Anterior cingulate cortex (tissue), 58 donors: ENCODE results near the gene UBL4A.
A peak's percentile ranks its signal among the peaks of the same experiment; 100 is the strongest.

Experiments used
- DNase-seq, 58 donors: peaks; one replicate each; lab custom pipeline; 2025; lab: John Stamatoyannopoulos, UW

The UBL4A gene

DNA sequence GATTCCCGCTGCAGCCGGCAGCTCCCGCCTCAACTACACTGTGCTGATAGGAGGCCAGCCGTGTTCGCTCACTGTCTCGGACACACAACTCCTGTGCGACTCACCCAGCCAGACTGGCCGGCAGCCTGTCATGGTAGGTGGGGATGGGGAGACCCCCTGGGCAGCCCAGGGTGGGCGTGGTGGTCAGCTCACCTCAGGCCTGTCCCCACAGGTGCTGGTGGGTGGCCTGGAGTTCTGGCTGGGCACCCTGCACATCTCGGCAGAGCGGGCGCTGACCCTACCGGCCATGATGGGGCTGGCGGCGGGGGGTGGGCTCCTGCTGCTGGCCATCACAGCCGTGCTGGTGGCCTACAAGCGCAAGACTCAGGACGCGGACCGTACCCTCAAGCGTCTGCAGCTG lies 18.9 kb downstream of the UBL4A start:
- no peak for DNase-seq

DNA sequence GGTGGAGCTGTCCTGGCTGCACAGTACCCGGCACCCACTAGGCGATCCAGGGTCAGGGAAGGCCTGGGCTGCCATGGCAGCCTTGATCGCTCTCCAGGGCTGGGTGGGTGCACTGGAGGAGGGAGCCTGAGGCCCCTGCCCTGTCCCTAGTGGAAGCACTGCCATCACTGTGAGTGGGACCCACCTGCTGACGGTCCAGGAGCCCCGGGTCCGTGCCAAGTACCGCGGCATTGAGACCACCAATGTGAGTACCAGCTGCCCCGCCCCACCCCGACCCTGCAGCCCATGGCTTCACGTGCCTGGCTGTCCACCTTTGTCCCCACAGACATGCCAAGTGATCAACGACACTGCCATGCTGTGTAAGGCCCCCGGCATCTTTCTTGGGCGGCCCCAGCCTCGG lies 19.5 kb downstream of the UBL4A start:
- DNase-seq, result no peak

DNA sequence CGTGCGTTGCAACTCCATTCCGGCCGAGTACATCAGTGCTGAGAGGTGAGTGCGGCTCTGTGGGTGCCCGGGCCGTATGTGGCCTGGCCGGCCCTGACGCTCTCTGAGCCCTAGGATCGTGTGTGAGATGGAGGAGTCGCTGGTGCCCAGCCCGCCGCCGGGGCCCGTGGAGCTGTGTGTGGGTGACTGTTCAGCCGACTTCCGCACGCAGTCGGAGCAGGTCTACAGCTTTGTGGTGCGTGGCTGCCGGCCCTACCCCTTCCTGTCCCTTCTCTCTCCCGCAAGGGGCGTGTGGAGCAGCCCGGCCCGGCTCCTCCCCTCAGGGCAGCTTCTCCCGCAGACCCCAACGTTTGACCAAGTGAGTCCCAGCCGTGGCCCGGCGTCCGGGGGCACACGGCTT lies 20.4 kb downstream of the UBL4A start:
- no peak for DNase-seq

DNA sequence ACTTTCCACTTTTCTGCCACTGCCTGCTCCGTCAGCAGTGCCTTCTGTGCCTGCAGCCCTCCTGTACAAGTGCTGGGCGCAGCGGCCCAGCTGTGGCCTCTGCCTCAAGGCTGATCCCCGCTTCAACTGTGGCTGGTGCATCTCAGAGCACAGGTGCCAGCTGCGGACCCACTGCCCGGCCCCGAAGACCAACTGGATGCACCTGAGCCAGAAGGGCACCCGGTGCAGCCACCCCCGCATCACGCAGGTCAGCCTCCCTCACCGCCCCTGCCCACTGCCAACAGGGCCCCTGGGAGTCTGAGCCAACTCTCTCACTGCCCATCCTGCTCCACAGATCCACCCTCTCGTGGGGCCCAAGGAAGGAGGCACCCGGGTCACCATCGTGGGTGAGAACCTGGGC lies 20.8 kb downstream of the UBL4A start:
- DNase-seq, result no peak

DNA sequence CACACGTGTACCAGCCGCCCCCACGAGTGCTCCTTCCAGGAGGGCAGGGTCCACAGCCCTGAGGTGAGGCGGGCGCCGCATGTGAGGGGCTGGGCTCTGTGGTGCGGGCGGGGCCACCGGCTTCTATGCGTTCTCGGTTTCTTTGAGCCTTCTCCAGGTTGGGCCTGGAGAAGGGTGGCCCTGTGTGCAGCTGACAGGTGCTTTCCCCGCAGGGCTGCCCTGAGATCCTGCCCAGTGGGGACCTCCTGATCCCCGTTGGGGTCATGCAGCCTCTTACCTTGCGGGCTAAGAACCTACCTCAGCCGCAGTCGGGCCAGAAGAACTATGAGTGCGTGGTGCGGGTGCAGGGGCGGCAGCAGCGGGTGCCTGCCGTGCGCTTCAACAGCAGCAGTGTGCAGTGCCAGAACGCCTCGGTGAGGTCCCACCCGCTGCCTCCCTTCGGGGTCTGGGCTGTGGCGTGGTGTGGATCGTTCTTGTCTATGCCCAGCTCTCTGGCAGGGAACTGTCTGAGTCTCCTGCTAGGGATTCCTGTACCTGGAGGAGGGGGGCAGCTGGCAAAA lies 21.5 kb downstream of the UBL4A start:
- no peak for DNase-seq

DNA sequence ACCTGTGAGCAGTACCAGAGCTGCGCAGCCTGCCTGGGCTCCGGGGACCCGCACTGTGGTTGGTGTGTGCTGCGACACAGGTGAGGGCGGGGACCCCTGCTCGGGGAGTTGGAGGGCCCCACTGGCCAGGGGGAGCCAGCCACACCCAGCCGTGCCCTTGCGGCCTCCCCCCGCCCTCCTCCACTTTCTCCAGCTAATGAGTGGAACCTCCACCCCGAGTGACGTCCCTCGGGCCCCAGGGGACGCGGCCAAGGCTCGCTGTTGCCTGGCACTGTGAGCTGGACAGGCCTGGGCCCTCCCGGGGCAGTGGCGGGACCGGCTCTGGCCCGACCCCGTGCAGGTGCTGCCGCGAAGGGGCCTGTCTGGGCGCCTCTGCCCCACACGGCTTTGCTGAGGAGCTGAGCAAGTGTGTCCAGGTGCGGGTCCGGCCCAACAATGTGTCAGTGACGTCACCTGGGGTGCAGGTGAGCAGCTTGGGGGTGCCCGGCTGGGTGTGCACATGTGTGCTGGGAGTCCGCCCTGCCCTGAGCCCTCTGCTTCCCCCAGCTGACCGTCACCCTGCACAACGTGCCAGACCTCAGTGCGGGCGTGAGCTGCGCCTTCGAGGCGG lies 22.7 kb downstream of the UBL4A start:
- DNase-seq, result no peak

DNA sequence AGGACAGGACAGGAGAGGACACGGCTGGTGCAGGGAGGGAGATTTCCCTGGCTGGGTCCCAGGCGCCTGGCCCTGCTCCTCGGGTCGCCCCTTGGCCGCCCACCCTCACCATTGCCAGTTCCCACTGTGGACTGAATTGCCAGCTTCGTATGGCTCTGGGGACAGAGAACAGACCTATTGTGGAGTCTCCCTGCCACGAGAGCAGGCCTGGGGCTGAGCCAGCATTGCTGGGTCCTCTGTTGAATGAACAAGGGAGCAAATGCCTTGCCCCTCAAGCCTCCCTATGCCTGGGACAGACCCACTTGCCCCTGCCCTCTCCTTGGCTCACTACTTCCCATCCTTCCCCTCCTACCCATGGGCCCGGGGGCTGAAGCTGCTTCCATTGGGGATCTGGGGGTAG lies 24.0 kb downstream of the UBL4A start:
- DNase-seq, result peak in 23 of 58 donors; percentile 3 to 44 (median 12)

DNA sequence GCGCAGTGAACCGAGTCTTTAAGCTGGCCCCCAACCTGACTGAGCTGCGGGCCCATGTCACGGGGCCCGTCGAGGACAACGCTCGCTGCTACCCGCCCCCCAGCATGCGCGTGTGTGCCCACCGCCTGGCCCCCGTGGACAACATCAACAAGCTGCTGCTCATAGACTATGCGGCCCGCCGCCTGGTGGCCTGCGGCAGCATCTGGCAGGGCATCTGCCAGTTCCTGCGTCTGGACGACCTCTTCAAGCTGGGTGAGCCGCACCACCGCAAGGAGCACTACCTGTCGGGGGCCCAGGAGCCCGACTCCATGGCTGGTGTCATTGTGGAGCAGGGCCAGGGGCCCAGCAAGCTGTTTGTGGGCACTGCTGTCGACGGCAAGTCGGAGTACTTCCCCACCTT lies 26.1 kb downstream of the UBL4A start:
- DNase-seq, result peak in 1 of 58 donors; percentile 16

DNA sequence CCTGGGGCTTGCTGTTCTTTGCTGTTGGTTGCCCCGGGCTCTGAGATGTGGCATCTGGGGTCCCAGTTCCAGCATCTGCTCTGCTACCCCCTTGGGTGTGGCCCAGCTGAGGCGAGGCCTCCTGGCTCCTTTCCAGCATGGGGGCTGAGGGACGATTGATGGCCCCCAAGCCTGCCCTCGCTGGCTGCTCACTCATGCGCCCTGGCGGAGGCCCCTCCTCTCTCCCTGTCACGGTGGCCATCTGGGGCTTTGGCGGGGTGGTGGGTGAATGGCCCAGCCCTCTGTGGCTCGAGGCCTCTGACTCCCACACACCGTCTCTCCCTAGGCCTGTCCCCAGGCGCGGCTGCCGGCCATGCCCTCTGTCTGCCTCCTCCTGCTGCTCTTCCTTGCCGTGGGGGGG lies 26.6 kb downstream of the UBL4A start:
- DNase-seq, result no peak

DNA sequence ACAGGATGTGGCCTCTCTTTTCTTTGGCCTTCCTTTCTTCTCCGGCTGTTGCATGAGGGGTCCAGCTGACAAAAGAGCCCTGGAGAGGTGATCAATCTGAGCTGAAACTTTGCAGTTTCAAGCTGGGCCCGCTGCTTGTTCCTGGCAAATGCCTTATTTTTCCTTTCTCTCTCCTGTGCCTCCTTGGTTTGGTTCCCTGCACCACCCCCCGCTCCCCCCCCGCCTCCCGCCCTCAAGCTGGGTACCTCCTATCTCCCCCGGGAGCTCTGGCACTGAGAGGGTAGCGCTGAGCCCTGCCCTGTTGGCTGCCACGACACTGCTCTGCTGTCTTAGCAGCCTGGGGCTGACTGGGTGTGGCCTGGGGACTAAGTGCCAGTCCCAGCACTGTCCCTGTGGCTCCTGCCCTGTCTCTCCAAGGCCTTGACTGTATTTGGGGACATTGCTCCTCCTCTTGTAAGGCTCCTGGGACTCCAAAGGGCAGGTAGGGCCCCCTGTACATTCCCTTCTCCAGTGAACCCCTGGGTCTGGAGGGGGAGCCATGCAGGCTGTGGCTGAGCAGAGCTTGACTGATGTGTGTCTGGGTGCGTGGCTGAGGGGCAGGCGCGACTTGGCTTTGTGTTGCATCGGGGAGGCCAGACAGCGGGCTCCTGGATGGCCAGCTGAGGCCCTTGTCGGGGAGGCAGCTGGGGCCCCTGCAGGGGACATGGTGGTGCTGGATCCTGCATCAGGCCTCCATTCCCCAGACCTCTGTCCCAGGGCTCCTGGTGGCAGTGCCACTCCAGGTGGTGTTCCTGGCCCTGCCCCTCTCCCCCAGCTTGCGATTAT lies 27.2 kb downstream of the UBL4A start:
- peak in 19 of 58 donors; percentile 4 to 41 (median 12) for DNase-seq

DNA sequence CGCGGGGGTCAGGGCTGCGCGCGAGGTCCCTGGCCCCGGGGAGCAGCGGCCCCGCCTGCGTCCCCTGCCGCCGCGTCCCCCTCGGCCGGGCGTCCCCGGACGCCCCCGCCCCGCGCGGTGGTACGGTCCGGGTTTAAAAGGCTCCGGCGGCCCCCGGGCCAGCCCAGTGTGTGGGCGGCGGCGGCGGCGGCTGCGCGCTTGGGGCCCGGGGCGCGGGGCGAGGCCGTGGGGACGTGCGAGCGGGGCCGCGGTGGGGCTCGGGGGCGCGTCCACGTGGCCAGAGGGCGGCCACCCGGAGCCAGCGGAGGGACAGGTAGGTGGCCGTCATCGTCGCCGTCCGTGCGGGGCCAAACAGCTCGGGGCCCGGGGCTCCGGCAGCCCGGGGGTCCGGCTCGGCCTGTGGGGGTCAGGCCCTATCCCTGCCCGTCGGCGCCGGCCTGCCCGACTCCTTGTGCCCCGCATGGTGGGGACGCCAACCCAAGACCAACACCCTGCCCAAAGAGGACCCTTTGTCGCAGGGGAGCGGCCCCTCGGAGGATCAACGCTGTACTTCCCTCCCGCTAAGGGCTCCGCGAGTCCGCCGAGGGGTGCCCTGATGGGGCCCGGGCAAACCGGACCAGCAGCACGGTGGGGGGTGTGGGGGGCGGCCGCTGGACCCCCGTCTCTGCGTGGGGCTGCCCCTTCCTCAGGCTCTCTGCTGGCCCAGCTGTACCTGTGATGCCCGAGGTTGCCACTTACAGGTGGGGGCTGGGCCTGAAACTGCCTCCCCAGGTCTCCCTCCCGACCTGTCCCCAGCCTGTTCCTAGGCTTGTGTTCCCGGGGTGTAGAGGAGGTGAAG lies 28.1 kb downstream of the UBL4A start, which contains the start of gene PLXNA3:
TSS of gene PLXNA3 (plus strand) at position 166 of the 838 bp plus-strand sequence. CDS start 1,903 bp downstream, outside the sequence.
- DNase-seq, result peak in 34 of 58 donors; percentile 3 to 51 (median 24)

DNA sequence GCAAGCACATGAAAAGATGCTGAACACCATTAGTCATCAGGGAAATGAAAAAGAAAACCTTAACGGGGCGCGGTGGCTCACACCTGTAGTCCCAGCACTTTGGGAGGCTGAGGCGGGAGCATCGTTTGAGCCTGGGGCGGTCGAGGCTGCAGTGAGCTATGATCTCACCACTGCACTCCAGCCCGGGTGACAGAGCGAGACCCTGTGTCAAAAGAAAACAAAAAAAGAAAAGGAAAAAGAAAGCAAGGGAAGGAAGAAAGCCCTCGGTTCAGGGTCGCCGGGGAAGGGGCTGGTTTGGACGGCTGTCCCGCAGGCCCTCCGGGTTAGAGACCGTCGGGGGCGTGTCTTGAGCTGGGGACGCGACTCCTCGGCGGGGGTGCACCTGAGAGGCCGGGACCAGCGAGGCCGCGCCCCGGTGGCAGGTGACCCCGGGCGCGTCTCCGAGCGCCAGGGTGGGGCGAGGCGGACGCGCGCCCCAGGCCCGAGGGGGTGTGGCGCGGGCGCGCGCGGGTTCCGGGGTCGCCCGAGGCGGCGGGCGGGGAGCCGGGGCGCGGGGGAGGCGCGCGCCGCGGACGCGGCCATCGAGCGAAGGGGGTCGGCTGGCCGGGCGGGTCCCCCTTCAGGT lies 28.8 kb downstream of the UBL4A start:
- peak in 13 of 58 donors; percentile 14 to 51 (median 38) for DNase-seq

DNA sequence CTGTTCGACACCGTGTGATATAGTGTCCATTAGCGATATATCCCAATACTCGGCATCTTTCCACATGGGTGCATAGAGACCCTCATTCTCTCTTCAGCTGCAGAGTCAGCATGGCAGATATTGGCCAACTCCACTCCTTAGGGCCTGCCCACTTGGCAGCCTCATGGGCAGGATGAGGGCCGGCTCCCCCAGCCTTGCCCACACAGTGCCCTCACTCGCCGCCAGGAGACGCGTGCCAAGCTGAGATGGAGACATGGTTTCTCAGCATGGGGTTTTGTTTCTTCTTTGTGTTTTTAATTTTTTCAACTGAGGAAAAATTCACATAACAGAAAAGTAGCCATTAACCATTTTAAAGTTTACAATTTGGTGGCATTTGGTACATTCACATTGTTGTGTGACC lies 33.6 kb downstream of the UBL4A start:
- peak in 17 of 58 donors; percentile 1 to 20 (median 13) for DNase-seq

DNA sequence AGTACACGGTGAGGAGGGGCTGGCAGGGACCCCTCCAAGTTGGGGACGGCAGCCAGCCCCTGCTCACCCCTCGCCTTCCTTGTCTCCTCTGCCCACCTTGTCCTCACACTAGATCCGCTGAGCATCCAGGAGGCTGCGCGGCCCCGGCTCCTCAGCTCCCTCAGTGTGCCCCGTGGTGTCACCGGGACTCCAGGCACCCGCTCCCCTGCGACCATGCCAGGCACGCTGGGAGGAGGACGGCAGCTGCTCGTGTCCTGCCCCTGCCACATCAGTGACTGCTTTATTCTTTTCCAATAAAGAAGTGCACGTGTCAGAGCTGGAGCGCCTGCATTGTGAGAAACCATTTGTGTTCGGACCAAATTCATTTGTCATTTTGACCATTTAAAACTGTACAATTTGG lies 36.1 kb downstream of the UBL4A start:
- DNase-seq, result peak in 19 of 58 donors; percentile 1 to 49 (median 9)

DNA sequence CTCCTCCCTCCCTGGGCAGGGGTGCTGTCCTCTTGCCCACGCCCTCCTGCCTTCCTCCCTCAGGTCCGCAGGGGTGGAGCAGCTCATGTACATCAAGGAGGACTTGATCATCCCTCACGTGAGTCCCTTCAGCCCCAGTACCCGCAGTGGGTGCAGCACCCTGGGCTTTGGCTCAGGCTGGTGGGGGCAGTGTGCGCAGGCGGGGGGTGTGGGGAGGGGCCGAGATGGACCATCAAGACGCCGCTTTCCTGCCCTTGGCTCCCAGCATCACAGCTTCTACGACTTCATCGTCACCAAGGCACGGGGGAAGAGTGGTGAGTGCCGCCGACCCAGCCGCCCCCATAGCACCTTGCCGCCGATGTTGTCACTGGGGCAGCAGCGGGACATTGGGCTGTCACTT lies 36.8 kb downstream of the UBL4A start:
- DNase-seq, result no peak

DNA sequence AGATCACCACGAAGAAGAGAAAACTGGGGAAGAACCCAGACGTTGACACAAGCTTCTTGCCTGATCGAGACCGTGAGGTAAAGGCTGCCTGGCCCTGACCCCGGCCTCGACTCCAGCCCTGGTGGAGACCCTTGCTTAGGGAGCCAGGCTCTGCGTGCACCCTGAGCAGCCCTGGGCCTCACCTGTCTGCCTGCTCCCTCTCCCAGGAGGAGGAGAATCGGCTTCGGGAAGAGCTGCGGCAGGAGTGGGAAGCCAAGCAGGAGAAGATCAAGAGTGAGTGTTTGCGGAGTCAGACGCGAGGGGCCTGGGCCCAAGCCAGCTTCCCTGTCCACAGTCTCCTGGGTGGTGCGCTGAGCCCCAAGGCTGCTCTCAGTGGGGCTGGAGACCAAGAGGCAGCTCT lies 37.9 kb downstream of the UBL4A start:
- DNase-seq, result no peak

DNA sequence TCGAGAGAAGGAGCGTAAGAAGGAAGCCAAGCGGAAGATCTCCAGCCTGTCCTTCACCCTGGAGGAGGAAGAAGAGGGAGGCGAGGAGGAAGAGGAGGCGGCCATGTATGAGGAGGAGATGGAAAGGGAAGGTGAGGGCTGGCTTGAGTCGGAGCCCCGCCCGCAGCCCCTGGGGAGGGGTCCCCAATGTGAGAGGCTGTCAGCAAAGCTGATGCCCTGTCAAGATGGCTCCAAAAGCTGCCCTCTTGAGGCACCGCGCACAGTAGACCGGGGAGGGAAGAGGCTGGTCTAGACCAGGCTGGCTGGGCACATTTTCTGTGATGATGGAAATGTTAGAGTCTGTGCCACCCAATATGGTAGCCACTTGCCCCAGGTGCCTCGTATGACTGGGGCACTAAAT lies 40.0 kb downstream of the UBL4A start:
- DNase-seq, result no peak

DNA sequence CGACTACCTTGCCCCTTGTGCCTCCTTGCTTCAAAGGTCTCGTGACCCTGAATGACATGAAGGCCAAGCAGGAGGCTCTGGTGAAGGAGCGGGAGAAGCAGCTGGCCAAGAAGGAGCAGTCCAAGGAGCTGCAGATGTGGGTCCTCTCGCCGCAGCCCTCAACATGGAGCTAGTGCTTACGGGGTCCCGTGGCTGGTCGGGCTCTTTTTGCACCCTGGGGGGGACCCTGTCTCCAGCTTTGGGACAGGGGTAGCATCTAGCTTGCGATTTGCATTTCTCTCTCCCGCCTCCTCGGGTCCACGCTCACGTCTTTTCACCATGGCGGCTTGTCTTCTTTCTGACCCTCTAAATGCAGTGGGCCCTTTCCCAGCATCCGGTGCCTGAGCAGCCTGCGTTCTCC lies 40.6 kb downstream of the UBL4A start:
- DNase-seq, result no peak

DNA sequence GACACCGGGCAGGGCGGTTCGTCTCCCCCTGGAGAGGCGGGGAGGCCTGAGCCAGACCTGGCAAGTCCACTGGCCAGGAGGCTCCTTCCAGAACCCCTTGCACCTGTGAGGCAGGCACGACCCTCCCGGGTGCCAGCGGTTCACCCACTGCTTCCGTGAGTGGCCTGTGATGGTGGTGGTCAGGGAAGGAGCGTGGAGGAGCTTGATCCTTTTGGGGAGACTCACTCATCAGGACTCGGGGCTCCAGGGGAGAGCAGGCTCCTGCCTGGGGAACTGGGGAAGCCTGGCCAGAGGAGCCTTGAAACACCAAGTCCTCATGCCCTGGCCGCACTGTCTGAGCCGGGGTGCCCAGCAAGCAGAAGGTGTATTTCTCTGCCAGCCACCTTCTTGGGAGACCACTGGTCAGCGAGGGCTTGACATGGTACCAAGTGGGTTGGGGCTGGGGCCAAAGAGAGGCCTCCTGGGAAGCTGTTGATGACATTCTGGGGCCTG lies 41.6 kb downstream of the UBL4A start:
- DNase-seq, result no peak
